LNCaP clone FGC (cell line): ENCODE measurements around the gene RRP15.

Experiments
- DNase-seq: peaks from one replicate; pipeline ENCODE4 v3.0.0-alpha.2; 2011; ENCODE audit warnings: low read depth
- H3K4me3 ChIP-seq: 2 replicates; pipeline ENCODE4 v1.5.1; 2011; ENCODE audit warnings: mild to moderate bottlenecking, low read depth, low read length, control low read depth
- TF ChIP-seq, protein P1 (sequence below): IDR thresholded peaks from 2 replicates; pipeline ENCODE4 v1.5.1; 2012; ENCODE audit warnings: mild to moderate bottlenecking; ENCODE audit not compliant: control insufficient read depth, insufficient read depth; ENCODE audit errors: extremely low read depth

RRP15 gene

DNA sequence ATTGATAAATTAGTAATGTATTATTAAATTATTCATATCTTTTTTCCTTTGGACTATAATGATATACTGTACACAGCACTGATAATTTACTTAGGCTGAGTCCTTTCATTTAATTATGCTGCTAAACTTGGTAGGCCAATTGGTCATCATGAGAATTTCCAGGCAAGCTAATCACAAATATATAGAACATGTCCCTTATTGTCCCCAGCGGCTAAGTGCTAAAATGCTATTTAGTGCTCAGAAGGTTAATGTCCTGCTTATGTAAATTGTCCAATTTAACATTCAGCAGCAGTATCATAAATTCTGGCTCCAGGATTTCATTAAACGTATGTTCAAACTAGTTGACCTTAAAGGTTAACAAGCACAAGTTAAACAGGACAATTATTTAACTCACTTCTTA is 30.0 kb upstream of the RRP15 start:
- H3K4me3 ChIP-seq, result no peak overlapping the region
- TF ChIP-seq, protein P1, sequence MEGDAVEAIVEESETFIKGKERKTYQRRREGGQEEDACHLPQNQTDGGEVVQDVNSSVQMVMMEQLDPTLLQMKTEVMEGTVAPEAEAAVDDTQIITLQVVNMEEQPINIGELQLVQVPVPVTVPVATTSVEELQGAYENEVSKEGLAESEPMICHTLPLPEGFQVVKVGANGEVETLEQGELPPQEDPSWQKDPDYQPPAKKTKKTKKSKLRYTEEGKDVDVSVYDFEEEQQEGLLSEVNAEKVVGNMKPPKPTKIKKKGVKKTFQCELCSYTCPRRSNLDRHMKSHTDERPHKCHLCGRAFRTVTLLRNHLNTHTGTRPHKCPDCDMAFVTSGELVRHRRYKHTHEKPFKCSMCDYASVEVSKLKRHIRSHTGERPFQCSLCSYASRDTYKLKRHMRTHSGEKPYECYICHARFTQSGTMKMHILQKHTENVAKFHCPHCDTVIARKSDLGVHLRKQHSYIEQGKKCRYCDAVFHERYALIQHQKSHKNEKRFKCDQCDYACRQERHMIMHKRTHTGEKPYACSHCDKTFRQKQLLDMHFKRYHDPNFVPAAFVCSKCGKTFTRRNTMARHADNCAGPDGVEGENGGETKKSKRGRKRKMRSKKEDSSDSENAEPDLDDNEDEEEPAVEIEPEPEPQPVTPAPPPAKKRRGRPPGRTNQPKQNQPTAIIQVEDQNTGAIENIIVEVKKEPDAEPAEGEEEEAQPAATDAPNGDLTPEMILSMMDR, result no peak
- no peak for DNase-seq

DNA sequence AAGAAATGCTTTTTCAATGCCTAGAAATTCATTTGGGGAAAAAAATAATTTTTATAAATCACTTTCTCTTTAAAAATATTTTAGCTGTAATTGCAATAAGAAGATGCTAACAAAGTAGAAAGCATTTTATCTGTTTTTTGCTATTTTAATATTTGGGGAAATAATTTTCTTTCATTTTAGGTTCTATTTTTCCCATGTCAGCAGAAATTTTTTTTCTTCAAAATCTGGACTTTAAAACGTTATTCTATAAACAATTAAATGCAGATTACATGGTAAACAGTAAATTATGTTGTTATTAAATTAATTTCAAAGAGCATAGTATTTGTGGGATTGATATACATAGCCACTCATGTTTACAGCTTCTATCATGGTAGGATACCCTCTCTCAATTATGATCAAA is 27.7 kb upstream of the RRP15 start:
- TF ChIP-seq, protein P1, result no peak
- no peak overlapping the region for H3K4me3 ChIP-seq
- no peak for DNase-seq

DNA sequence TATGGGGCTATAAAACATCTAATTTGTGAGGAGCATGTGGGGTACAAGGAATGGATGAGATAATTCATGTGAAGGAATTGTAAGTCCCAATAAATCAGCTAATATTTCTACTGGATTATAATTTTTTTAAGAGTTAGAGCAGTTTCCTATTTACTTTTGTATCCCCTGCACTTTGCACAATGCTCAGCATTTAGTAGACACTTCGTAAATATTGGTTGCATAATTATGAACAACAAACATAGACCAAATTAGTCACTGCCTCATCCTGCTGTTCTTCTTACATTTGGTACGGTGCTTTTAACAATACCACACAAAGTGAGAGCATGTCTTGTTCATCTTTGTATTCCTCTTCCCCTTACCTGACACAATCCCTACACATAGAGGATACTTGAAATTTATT is 27.1 kb upstream of the RRP15 start:
- TF ChIP-seq, protein P1, result no peak
- H3K4me3 ChIP-seq, result no peak overlapping the region
- no peak for DNase-seq

DNA sequence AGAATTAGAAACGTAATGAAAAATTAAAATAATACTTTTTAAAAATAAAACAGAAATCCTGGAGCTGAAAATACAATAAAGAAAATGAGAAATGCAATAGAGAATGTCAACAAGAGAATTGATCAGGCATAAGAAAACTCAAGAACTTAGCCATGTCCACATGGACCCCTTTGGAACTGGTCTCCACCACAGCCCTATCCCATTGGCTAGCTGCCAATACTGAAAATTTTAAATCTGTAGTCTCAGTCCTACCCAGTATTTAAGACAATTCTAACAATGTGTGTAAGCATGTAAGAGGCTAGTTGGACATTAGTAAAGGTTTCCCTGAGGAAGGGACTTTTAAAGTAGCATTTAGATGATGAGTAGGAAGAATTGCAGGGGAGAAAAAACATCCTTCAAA is 25.8 kb upstream of the RRP15 start:
- H3K4me3 ChIP-seq, result no peak overlapping the region
- DNase-seq, result no peak
- TF ChIP-seq, protein P1, result no peak

DNA sequence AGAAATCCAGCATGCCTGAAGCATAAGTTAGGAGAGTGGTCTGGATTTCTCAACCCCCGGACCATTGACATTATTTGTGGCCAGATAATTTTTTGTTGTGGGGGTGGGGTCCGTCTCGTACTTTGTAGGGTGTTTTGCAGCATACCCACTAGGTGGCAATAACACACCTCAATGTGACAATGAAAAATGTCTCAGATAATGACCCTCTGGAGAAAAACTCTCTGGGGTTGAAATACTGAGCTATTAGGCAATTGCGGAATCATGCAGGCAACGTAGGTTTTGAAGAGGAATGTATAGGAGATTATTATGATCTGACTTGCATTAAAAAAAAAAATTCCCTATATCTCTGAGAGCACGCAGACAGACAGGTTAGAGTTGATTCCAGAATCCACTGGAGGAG is 25.3 kb upstream of the RRP15 start:
- TF ChIP-seq, protein P1, result peak; percentile 59
- DNase-seq, result no peak
- no peak overlapping the region for H3K4me3 ChIP-seq

DNA sequence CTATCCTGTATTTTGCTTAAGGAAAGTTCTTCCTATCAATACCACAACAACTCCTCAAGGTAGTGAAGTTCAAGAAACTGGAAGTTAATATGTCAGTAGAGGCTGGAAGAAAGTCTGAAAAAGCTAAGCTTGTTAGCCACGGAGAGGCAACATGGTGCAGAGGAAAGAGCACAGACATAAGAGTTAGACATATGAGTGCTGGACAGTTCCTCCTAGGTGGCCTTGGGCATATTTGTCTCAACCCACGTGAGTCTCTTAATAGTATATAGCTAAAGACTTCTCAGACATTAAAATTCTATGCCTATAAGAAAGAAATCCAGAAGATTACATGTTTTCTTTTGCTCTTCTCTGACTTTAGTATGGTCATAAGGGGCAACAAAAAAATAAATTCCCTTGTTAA is 22.8 kb upstream of the RRP15 start:
- DNase-seq, result no peak
- no peak overlapping the region for H3K4me3 ChIP-seq
- TF ChIP-seq, protein P1, result no peak

DNA sequence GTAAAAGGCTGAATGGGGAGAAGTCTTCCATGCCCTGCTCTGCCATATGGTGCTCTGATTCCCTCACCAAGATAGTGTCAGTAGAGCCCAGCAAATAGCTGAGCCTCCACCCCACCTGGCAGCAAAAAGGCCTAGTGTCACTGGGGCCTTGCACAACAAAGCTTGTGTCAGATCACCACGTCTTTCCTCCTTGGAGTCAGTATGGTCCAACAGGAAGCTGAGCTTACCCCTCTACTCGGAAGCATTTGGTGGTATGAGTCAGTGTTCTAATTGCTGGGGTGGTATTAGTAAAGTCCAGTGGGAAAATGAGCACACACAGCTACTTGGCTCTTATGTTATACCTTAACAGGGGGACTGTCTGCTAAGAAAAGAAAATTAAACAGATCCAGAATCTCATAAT is 18.7 kb upstream of the RRP15 start:
- no peak overlapping the region for H3K4me3 ChIP-seq
- DNase-seq, result no peak
- TF ChIP-seq, protein P1, result no peak
